Measurements from ENCODE around the gene ABR. TPM values are rescaled to one million over a fixed set of nuclear protein-coding genes. Genes with fewer than 3 reads are reported as not detected.
A peak's percentile ranks its signal among the peaks of the same experiment; 100 is the strongest.

Gene ABR
- total RNA-seq, 1 donor from 2014 or later: 119 TPM

GRCh38 chr17:986322-986929 lies 193.4 kb downstream of the ABR start:
- Mint-ChIP-seq H3K4me3 (ENCODE audit: unreplicated experiment) (no peak overlapping the region), H3K36me3 (ENCODE audit: low read depth) (no peaks in the 10 kb centered on the region), H3K9me3 (ENCODE audit: low read depth) (no peaks in the 10 kb centered on the region), H3K27ac (ENCODE audit: unreplicated experiment) (no peak overlapping the region), H3K27me3 (ENCODE audit: low read depth) (no peaks in the 10 kb centered on the region), H3K4me1 (ENCODE audit: low read depth) (no peaks in the 10 kb centered on the region)
- no peak for TF ChIP-seq CTCF (IDR thresholded peaks at IDR 0.05)
- DNase-seq (ENCODE audit: low spot score): peak; percentile 11

GRCh38 chr17:983921-984320 lies 195.9 kb downstream of the ABR start:
- no peak for TF ChIP-seq CTCF (IDR thresholded peaks at IDR 0.05)
- Mint-ChIP-seq H3K4me3 (ENCODE audit: unreplicated experiment) (no peak overlapping the region), H3K4me1 (ENCODE audit: low read depth) (peaks cover 13% of the 10 kb centered on the region), H3K36me3 (ENCODE audit: low read depth) (no peaks in the 10 kb centered on the region), H3K9me3 (ENCODE audit: low read depth) (no peaks in the 10 kb centered on the region), H3K27ac (ENCODE audit: unreplicated experiment) (no peak overlapping the region), H3K27me3 (ENCODE audit: low read depth) (no peaks in the 10 kb centered on the region)
- no peak for DNase-seq (ENCODE audit: low spot score)

GRCh38 chr17:981292-981658 lies 198.5 kb downstream of the ABR start:
- Mint-ChIP-seq H3K4me3 (ENCODE audit: unreplicated experiment) (peak overlapping the region; percentile 58), H3K4me1 (ENCODE audit: low read depth) (peaks cover 33% of the 10 kb centered on the region), H3K27ac (ENCODE audit: unreplicated experiment) (peak overlapping the region; percentile 87), H3K9me3 (ENCODE audit: low read depth) (no peaks in the 10 kb centered on the region), H3K36me3 (ENCODE audit: low read depth) (no peaks in the 10 kb centered on the region), H3K27me3 (ENCODE audit: low read depth) (no peaks in the 10 kb centered on the region)
- TF ChIP-seq CTCF (IDR thresholded peaks at IDR 0.05): peak; percentile 56
- DNase-seq (ENCODE audit: low spot score): no peak

GRCh38 chr17:980406-981291 lies 199.1 kb downstream of the ABR start:
- Mint-ChIP-seq H3K27ac (ENCODE audit: unreplicated experiment) (peak overlapping the region; percentile 94), H3K9me3 (ENCODE audit: low read depth) (no peaks in the 10 kb centered on the region), H3K27me3 (ENCODE audit: low read depth) (no peaks in the 10 kb centered on the region), H3K4me1 (ENCODE audit: low read depth) (peaks cover 40% of the 10 kb centered on the region), H3K36me3 (ENCODE audit: low read depth) (no peaks in the 10 kb centered on the region), H3K4me3 (ENCODE audit: unreplicated experiment) (peak overlapping the region; percentile 81)
- TF ChIP-seq CTCF (IDR thresholded peaks at IDR 0.05): peak; percentile 89
- no peak for DNase-seq (ENCODE audit: low spot score)

GRCh38 chr17:979539-980405 lies 200.0 kb downstream of the ABR start, which contains the start of gene NXN:
Gene NXN (minus strand): TSS chr17:979776.
- peaks cover 48% of the 10 kb centered on the region for H3K4me1 Mint-ChIP-seq (ENCODE audit: low read depth)
- H3K27me3 Mint-ChIP-seq (ENCODE audit: low read depth): no peaks in the 10 kb centered on the region
- H3K4me3 Mint-ChIP-seq (ENCODE audit: unreplicated experiment): peak within 1 kb of the TSS; percentile 81
- TF ChIP-seq CTCF (IDR thresholded peaks at IDR 0.05): peak; percentile 71
- no peaks in the 10 kb centered on the region for H3K9me3 Mint-ChIP-seq (ENCODE audit: low read depth)
- H3K27ac Mint-ChIP-seq (ENCODE audit: unreplicated experiment): peak within 1 kb of the TSS; percentile 94
- no peaks in the 10 kb centered on the region for H3K36me3 Mint-ChIP-seq (ENCODE audit: low read depth)
- DNase-seq (ENCODE audit: low spot score): peak; percentile 95

Data from chondrocyte (in vitro differentiated cells).